ENCODE measurements around the gene PLIN4. TPM values are rescaled to one million over a fixed set of nuclear protein-coding genes. Genes with fewer than 3 reads are reported as not detected.

Gene PLIN4
- total RNA-seq, 1 donor from 2014 or later = 27.1 TPM

GRCh38 chr19:4507150-4507452, 11.2 kb downstream of the PLIN4 start:
- DNase-seq (ENCODE audit: low spot score) = no peak

- no peak for DNase-seq (ENCODE audit: low spot score)
Observed at GRCh38 chr19:4506449-4507149, 11.7 kb downstream of the PLIN4 start.

GRCh38 chr19:4505570-4506448, 12.5 kb downstream of the PLIN4 start:
- DNase-seq (ENCODE audit: low spot score) = no peak

- DNase-seq (ENCODE audit: low spot score) = no peak
Observed at GRCh38 chr19:4504891-4505569, 13.3 kb downstream of the PLIN4 start.

GRCh38 chr19:4504297-4504701, 14.0 kb downstream of the PLIN4 start:
- DNase-seq (ENCODE audit: low spot score) = no peak

GRCh38 chr19:4503825-4504170, 14.5 kb downstream of the PLIN4 start:
- no peak for DNase-seq (ENCODE audit: low spot score)

GRCh38 chr19:4503132-4503824, 15.0 kb downstream of the PLIN4 start:
- no peak for DNase-seq (ENCODE audit: low spot score)

GRCh38 chr19:4502282-4503131, 15.8 kb downstream of the PLIN4 start:
- DNase-seq (ENCODE audit: low spot score) = no peak

- no peak for DNase-seq (ENCODE audit: low spot score)
Observed at GRCh38 chr19:4501691-4502090, 16.6 kb downstream of the PLIN4 start.

GRCh38 chr19:4500841-4501591, 17.3 kb downstream of the PLIN4 start:
- no peak for DNase-seq (ENCODE audit: low spot score)

- DNase-seq (ENCODE audit: low spot score) = no peak
Observed at GRCh38 chr19:4499855-4500254, 18.4 kb downstream of the PLIN4 start.

- no peak for DNase-seq (ENCODE audit: low spot score)
Observed at GRCh38 chr19:4499318-4499717, 19.0 kb downstream of the PLIN4 start.

- DNase-seq (ENCODE audit: low spot score) = no peak
Observed at GRCh38 chr19:4498694-4499093, 19.6 kb downstream of the PLIN4 start.

GRCh38 chr19:4497770-4498389, 20.4 kb downstream of the PLIN4 start:
- no peak for DNase-seq (ENCODE audit: low spot score)

- DNase-seq (ENCODE audit: low spot score) = no peak
Observed at GRCh38 chr19:4496304-4496703, 22.0 kb downstream of the PLIN4 start.

GRCh38 chr19:4495471-4495870, 22.8 kb downstream of the PLIN4 start:
- DNase-seq (ENCODE audit: low spot score) = no peak

- no peak for DNase-seq (ENCODE audit: low spot score)
Observed at GRCh38 chr19:4494691-4495064, 23.6 kb downstream of the PLIN4 start.

GRCh38 chr19:4493929-4494690, 24.2 kb downstream of the PLIN4 start:
- DNase-seq (ENCODE audit: low spot score) = no peak
